Measurements from ENCODE around the gene TRIM56. TPM values are rescaled to one million over a fixed set of nuclear protein-coding genes. Genes with fewer than 3 reads are reported as not detected.

The TRIM56 gene
- total and polyA plus RNA-seq, 7 donors: 6.0 to 25.6 (median 13.2) TPM

DNA sequence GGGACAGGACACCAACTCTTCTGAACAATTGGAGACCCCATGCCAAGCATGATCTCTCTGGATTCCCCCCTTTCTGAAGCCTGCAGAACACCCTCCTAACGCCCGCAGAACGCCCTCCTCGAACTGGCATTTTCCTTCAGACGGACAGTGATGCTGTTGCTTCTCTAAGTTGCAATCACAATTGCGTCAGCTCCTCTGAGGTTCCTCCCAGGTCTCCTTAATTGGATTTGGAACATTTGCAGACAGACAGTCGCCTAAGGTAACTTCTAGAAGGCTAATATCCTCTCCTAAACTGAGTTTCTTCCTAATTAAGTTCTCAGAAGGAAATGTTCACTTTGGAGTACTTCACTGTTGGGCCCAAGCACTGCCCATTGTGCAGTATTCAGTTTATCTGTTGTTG, 21.1 kb downstream of the TRIM56 start:
- TF ChIP-seq POLR2A (IDR thresholded peaks at IDR 0.05) (no peak), EP300 (IDR thresholded peaks at IDR 0.05) (no peak), POLR2AphosphoS5 (IDR thresholded peaks at IDR 0.05) (no peak), CTCF (IDR thresholded peaks at IDR 0.05) (no peak)
- H3K27ac ChIP-seq: no peak overlapping the region
- 87 to 88% methylated on average over 7 of the region's 7 CpGs for WGBS, 2 donors

DNA sequence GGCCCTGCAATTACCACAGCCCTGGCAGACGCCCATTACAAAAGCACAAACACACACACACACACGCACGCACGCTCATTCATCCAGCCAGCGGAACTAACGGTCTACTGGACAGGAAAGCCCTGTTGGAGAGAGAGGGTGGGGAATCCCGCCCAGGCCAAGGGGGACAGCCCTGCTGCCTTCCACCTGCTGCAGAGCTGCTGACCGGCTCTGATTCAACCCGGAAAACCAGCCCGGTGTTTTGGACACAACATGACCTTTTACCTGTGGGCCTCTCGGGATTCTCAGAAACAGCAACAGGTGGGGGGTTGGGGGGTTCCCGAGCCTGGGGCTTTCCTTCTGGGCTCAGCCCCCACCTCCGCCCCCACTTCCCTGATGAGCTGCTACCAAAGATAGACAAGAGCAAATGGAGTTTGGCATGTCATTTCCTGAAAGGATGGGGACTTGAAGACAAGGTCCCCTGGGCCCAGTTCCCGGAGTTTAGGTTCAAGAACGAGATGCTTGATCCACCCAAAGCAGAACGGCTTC, 23.1 kb downstream of the TRIM56 start:
- H3K4me3 ChIP-seq: no peak overlapping the region
- no peaks in the 10 kb centered on the region for H3K36me3 ChIP-seq
- no peak for TF ChIP-seq POLR2A (IDR thresholded peaks at IDR 0.05)
- TF ChIP-seq POLR2AphosphoS5 (IDR thresholded peaks at IDR 0.05): peak in 3 of 4 donors; percentile 11 to 57 (median 42)
- TF ChIP-seq CTCF (IDR thresholded peaks at IDR 0.05): no peak
- no peak for TF ChIP-seq EP300 (IDR thresholded peaks at IDR 0.05)
- no peaks in the 10 kb centered on the region for H3K9me3 ChIP-seq
- H3K27me3 ChIP-seq: no peaks in the 10 kb centered on the region
- 40 to 59% methylated on average over 16 of the region's 16 CpGs for WGBS, 2 donors
- H3K27ac ChIP-seq: peak overlapping the region in 2 of 4 donors; percentile 28 to 31
- intact Hi-C loops (cut with DNase I): no loop called here
- DNase-seq: no peak
- H3K4me1 ChIP-seq: no peaks in the 10 kb centered on the region

More for the DNA sequence above, 21.1 kb downstream of the TRIM56 start:
- no peak for DNase-seq
- H3K36me3 ChIP-seq: no peaks in the 10 kb centered on the region
- H3K4me3 ChIP-seq: no peak overlapping the region
- H3K9me3 ChIP-seq: no peaks in the 10 kb centered on the region
- peaks cover 0 to 2% (median 0%) of the 10 kb centered on the region in 4 donors for H3K4me1 ChIP-seq
- no peaks in the 10 kb centered on the region for H3K27me3 ChIP-seq
- intact Hi-C loops (cut with DNase I): no loop called here

DNA sequence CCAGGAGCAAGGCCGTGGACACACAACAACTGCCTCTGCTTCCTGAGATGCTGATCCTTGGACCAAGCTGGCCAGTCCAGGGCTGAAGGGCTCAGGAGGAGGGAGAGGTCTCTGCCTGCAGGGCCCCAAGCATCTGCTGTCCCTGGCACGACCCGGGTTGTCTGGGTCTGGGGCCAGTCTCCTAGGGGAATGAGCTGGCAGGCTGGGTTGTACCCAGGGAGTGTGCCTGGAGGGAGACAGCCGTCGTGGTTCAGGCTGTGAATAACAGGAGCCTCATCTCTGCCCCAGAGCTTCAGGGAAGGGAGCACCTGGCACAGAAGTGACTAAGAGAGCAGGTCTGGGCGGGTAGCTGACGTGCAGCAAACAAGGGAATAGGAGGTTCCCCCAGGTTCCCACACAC, 23.7 kb downstream of the TRIM56 start:
- Histone ChIP-seq H3K9me3 (no peaks in the 10 kb centered on the region), H3K27me3 (no peaks in the 10 kb centered on the region), H3K4me1 (no peaks in the 10 kb centered on the region), H3K4me3 (no peak overlapping the region), H3K36me3 (no peaks in the 10 kb centered on the region), H3K27ac (peak overlapping the region in 2 of 4 donors; percentile 28 to 31)
- TF ChIP-seq EP300 (IDR thresholded peaks at IDR 0.05): no peak
- TF ChIP-seq CTCF (IDR thresholded peaks at IDR 0.05): no peak
- TF ChIP-seq POLR2A (IDR thresholded peaks at IDR 0.05): no peak
- TF ChIP-seq POLR2AphosphoS5 (IDR thresholded peaks at IDR 0.05): no peak
- WGBS, 2 donors: 80 to 87% methylated on average over 7 of the region's 7 CpGs
- intact Hi-C loops (cut with DNase I): no loop called here
- DNase-seq: no peak

GRCh38 chr7:101109368-101109767, 24.1 kb downstream of the TRIM56 start:
- H3K36me3 ChIP-seq: no peaks in the 10 kb centered on the region
- H3K27me3 ChIP-seq: no peaks in the 10 kb centered on the region
- no peaks in the 10 kb centered on the region for H3K9me3 ChIP-seq
- H3K4me3 ChIP-seq: no peak overlapping the region
- no peak for DNase-seq
- 85 to 86% methylated on average over 6 of the region's 6 CpGs for WGBS, 2 donors
- no peak overlapping the region for H3K27ac ChIP-seq
- TF ChIP-seq CTCF (IDR thresholded peaks at IDR 0.05): no peak
- no peak for TF ChIP-seq POLR2AphosphoS5 (IDR thresholded peaks at IDR 0.05)
- TF ChIP-seq POLR2A (IDR thresholded peaks at IDR 0.05): no peak
- TF ChIP-seq EP300 (IDR thresholded peaks at IDR 0.05): no peak
- intact Hi-C loops (cut with DNase I): no loop called here
- H3K4me1 ChIP-seq: no peaks in the 10 kb centered on the region

- intact Hi-C loops (cut with DNase I): no loop called here
- Histone ChIP-seq H3K4me3 (no peak overlapping the region), H3K9me3 (no peaks in the 10 kb centered on the region), H3K27me3 (no peaks in the 10 kb centered on the region), H3K27ac (peak overlapping the region; percentile 41 to 57 (median 46)), H3K4me1 (no peaks in the 10 kb centered on the region), H3K36me3 (no peaks in the 10 kb centered on the region)
- WGBS, 2 donors: 90 to 93% methylated on average over 5 of the region's 5 CpGs
- DNase-seq: no peak
- no peak for TF ChIP-seq POLR2AphosphoS5 (IDR thresholded peaks at IDR 0.05)
- TF ChIP-seq POLR2A (IDR thresholded peaks at IDR 0.05): no peak
Measured at GRCh38 chr7:101111261-101111660, 26.0 kb downstream of the TRIM56 start.
